ENCODE data around the gene ELMO3. TPM values are rescaled to one million over a fixed set of nuclear protein-coding genes. Genes with fewer than 3 reads are reported as not detected.

Gene ELMO3
- total and polyA plus RNA-seq, 2 of the 13 experiments (the other 11 are each of a cell fraction or from before 2014, with no cell fraction given), result 2.6 to 4.0 TPM

- ChIA-PET CTCF (ENCODE audit: low intra/inter-chr PET ratio, low total read pairs) (no interaction called here), POLR2A (interaction anchor here (3.3 to 6.1 kb wide), 3 partner anchors 17 to 23 kb away, joined by 13 to 71 read pairs (median 24); partner anchors contain the start of gene TMEM208)
- DNase-seq (ENCODE audit: low spot score), result no peak
- no TSS peak for BruUV-seq (replicated peaks)
- H3K4me2 ChIP-seq (ENCODE audit: low read depth, low read length), result peak overlapping the region; percentile 97
- H3K9ac ChIP-seq (ENCODE audit: insufficient read depth, low read depth, low read length), result peak overlapping the region; percentile 53; the same call in 1 of the 2 replicates
- WGBS (ENCODE audit: low lambda C conversion rate), result 20% methylated on average over 13 of the region's 22 CpGs
- H3K27me3 ChIP-seq (ENCODE audit: control insufficient read depth in 1 of 2, insufficient read depth in 2 of 2, low read length in 2 of 2), result peaks cover 0 to 22% of the 10 kb centered on the region in 2 experiments; a peak in 3 of 5 replicates
- H3K79me2 ChIP-seq (ENCODE audit: insufficient read depth, low read length), result no peaks in the 10 kb centered on the region
- no peak for ATAC-seq
- H2AFZ ChIP-seq (ENCODE audit: low read length), result peak overlapping the region; percentile 50
- H3K36me3 ChIP-seq (replicated peaks in 1 of 2; ENCODE audit: control insufficient read depth in 1 of 2, insufficient read depth in 2 of 2, low read length in 2 of 2), result no peaks in the 10 kb centered on the region
- in situ Hi-C loops (cut with HindIII; ENCODE audit: extremely low pct_ligation_motif_present, low pct_unique_long_range_greater_than_20kb) (no loop called here), intact Hi-C loops (cut with micrococcal nuclease; ENCODE audit: unreplicated experiment) (no loop called here)
- no peaks in the 10 kb centered on the region for H4K20me1 ChIP-seq (ENCODE audit: insufficient read depth, low read length)
- H3K9me3 ChIP-seq (ENCODE audit: low read length), result no peaks in the 10 kb centered on the region
- H3K4me1 ChIP-seq (ENCODE audit: insufficient read depth, low read length), result peaks cover 54% of the 10 kb centered on the region
- FAIRE-seq, result no peak
- H3K27ac ChIP-seq (ENCODE audit: extremely low read length, insufficient read depth, low read length), result no peak overlapping the region
- peak overlapping the region; percentile 59 to 85 (median 63) for H3K4me3 ChIP-seq (replicated peaks in 1 of 3; ENCODE audit: insufficient read depth in 1 of 3, low read depth in 2 of 3, low read length in 3 of 3)
- TF ChIP-seq ZNF251 (CRISPR knock-in tag; IDR thresholded peaks at IDR 0.05) (no peak), ZNF749 (CRISPR knock-in tag; IDR thresholded peaks at IDR 0.05; ENCODE audit: borderline replicate concordance) (0 out of 2 replicates have a peak, but pooled peaks have one; percentile 30), BCLAF1 (IDR thresholded peaks at IDR 0.05) (no peak), ZNF484 (CRISPR knock-in tag; IDR thresholded peaks at IDR 0.05; ENCODE audit: borderline replicate concordance, low read depth) (no peak), MAZ (IDR thresholded peaks at IDR 0.05; ENCODE audit: borderline replicate concordance, low read depth, low read length) (no peak), MAZ (CRISPR knock-in tag; IDR thresholded peaks at IDR 0.05; ENCODE audit: low read depth) (no peak), TBX2 (CRISPR knock-in tag; IDR thresholded peaks at IDR 0.05; ENCODE audit: borderline replicate concordance) (no peak)
- TF ChIP-seq, protein P1, sequence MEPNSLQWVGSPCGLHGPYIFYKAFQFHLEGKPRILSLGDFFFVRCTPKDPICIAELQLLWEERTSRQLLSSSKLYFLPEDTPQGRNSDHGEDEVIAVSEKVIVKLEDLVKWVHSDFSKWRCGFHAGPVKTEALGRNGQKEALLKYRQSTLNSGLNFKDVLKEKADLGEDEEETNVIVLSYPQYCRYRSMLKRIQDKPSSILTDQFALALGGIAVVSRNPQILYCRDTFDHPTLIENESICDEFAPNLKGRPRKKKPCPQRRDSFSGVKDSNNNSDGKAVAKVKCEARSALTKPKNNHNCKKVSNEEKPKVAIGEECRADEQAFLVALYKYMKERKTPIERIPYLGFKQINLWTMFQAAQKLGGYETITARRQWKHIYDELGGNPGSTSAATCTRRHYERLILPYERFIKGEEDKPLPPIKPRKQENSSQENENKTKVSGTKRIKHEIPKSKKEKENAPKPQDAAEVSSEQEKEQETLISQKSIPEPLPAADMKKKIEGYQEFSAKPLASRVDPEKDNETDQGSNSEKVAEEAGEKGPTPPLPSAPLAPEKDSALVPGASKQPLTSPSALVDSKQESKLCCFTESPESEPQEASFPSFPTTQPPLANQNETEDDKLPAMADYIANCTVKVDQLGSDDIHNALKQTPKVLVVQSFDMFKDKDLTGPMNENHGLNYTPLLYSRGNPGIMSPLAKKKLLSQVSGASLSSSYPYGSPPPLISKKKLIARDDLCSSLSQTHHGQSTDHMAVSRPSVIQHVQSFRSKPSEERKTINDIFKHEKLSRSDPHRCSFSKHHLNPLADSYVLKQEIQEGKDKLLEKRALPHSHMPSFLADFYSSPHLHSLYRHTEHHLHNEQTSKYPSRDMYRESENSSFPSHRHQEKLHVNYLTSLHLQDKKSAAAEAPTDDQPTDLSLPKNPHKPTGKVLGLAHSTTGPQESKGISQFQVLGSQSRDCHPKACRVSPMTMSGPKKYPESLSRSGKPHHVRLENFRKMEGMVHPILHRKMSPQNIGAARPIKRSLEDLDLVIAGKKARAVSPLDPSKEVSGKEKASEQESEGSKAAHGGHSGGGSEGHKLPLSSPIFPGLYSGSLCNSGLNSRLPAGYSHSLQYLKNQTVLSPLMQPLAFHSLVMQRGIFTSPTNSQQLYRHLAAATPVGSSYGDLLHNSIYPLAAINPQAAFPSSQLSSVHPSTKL (CRISPR knock-in tag; IDR thresholded peaks at IDR 0.05), result no peak
- TF ChIP-seq, protein P2, sequence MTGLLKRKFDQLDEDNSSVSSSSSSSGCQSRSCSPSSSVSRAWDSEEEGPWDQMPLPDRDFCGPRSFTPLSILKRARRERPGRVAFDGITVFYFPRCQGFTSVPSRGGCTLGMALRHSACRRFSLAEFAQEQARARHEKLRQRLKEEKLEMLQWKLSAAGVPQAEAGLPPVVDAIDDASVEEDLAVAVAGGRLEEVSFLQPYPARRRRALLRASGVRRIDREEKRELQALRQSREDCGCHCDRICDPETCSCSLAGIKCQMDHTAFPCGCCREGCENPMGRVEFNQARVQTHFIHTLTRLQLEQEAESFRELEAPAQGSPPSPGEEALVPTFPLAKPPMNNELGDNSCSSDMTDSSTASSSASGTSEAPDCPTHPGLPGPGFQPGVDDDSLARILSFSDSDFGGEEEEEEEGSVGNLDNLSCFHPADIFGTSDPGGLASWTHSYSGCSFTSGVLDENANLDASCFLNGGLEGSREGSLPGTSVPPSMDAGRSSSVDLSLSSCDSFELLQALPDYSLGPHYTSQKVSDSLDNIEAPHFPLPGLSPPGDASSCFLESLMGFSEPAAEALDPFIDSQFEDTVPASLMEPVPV (CRISPR knock-in tag; IDR thresholded peaks at IDR 0.05), result peak; percentile 16; the same call in 1 of the 2 replicates
Measured at GRCh38 chr16:67249178-67250044, 50.5 kb downstream of the ELMO3 start.

Data from HepG2 (cell line).